ENCODE results near the gene AGPS. TPM values are rescaled to one million over a fixed set of nuclear protein-coding genes. Genes with fewer than 3 reads are reported as not detected.

Gene AGPS
- total RNA-seq: 51.7 and 60.2 TPM in 2 replicates

DNA sequence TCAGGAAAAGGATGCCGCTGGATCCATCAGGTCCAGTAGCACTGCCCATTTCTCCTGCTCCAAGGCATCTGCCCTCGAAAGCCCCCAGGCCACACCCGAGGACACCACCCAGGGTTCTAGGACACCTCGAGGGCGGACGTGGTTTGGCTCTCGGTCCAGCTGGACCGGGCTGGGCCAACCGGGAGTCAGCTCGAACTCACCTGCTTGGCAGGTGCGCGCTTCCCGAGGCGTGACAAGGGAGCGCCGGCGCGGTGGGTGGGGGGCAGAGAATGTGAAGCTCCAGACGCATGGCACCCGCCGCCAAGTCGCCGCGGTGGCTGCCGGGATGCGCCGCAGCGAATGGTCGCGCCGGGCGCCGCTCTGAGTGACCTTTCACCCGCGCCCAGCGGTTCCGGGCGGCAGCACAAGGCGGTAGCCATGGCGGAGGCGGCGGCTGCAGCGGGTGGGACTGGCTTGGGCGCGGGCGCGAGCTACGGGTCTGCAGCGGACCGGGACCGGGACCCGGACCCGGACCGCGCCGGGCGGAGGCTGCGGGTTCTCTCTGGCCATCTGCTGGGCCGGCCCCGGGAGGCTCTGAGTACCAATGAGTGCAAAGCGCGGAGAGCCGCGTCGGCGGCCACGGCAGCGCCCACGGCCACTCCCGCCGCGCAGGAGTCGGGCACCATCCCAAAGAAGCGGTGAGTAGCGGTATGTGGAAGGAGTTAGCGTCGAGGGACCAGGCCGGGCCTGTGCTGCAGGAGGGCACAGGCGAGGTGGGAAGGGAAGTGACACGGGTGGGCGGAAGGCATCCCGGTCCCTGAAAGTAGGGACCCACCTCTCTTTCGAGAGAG is at the start of gene AGPS:
AGPS (plus strand) TSS at position 401 of the 830 bp plus-strand sequence; CDS start at position 418, 17 bp downstream.

Other genes with a start within 250 kb of the AGPS start
- gene HNRNPA3, start 180.0 kb upstream of the AGPS start, total RNA-seq: 42.5 and 42.9 TPM in 2 replicates
- gene NFE2L2, start 128.0 kb upstream of the AGPS start, total RNA-seq: 43.5 and 48.0 TPM in 2 replicates

All from mammary microvascular endothelial cell (primary cell).